ENCODE measurements around the gene CA5A. TPM values are rescaled to one million over a fixed set of nuclear protein-coding genes. Genes with fewer than 3 reads are reported as not detected.

Gene CA5A
- total RNA-seq, 1 donor from 2014 or later = not detected

DNA sequence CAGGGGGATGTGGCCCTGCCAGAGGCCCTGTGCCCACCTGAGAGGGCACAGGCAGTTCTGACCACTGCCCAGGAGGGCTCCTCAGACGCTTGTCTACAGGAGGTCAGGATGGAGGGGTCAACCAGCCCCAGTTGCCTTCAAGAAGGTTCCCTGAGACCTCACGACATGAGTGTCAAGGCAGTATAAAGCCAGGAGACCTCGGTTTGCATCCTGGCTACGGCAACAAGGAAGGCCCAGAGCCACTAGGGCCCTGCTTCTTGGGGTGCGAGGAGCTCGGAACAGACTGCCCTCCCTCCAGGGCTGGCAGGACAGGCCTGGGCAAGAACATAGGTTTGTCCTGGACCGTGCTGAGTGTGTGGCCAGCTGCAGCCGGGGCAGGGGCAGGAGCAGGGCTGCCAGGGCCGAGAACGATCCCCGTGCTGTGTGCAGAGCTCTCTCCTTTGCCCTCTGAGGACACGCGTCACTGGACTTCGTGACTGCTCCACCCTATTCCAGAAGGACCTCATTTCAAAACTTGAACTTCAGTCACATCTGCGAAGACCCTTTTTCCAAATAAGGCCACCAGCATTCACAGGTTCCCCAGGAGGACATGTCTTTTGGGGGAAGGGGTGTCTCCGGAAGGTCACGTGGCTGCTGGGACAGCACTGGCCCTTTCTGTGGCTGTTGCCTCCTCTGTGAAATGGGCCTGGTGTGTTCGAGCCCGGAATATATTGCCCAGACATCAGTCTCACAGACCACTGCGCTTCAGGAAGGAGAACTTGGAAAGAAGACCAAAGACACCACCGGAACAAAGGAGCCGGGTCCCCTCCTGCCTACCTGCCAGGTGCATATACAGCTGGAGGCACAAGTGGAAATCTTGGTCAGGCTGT, 94.8 kb downstream of the CA5A start:
- no peak for DNase-seq (ENCODE audit: low read depth)

DNA sequence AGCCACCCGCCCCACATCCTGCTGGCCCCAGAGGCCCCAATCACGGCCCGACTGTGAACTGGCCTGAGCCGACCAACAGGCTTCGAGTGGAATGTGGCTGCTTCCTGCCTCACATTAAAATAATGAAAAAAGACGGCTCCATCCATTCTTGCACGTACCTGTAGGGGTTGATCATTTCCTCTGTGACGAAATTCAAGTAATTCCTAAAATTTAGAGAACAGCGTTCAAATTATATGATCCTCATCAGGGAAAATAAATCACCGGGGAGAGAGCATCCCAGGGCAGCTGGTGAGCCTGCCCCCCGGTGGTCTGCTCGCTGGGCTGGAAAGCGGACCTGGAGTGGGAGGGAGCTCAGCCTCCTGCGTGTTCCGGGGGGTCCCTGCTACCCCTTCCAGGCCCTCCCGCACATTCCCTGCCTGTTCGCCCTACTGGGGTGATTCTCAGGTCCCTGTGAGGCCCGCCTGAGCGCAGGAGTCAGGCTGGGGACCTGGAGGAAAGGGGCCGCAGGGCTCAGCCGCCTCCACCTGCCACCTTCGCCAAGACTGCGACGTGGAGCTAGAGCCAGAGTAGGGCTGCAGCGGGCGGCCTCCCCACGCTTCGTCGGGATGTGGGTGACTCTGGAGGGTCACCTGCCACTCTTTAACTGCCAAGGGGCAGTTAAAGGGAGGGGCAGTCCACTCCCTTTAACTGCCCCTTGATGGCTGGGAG, 95.9 kb downstream of the CA5A start:
- DNase-seq (ENCODE audit: low read depth) = no peak

DNA sequence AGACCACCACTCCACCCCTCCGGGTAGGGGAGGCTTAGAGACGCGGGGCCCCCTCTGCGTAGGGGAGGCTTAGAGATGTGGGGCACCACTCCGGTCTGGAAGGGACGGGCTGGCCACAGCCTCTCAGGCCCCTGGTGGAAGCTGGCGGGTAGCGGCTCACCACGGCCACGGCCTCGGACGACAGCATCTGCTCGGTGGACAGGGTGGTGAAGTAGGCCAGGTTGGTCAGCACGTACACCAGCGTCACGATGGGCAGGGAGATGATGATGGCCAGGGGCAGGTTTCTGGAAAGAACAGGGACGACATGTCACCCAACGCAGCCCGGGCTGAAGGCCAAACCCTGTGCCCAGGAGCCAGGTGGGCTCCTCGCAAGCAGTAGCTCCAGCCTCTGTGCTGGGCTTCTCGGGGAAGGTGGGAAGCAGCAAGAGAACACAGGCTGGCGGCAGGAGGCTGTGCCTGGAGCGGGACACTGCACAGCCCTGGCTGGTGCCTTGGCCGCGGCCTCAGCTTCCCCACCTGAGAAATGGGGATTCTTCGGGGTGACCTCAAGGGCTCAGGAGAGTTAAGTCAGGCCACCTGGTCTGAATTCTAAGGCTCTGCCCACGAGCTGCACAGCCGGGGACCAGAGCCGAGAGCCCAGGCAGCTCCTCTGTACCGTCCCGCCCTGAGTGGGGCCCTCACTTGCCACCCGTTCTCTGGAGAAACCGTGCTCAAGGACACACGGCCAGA, 96.6 kb downstream of the CA5A start:
- DNase-seq (ENCODE audit: low read depth) = no peak

GRCh38 chr16:87838643-87839541, 97.4 kb downstream of the CA5A start:
- no peak for DNase-seq (ENCODE audit: low read depth)

Other genes starting within 250 kb of the CA5A start
- gene KLHDC4, start 170.5 kb downstream of the CA5A start, total RNA-seq = 24.4 and 27.1 TPM in 2 replicates
- gene SLC7A5, start 67.0 kb downstream of the CA5A start, total RNA-seq = 47.1 and 48.6 TPM in 2 replicates
- gene BANP, start 14.9 kb upstream of the CA5A start, total RNA-seq = 16.5 and 19.7 TPM in 2 replicates

Data from myocyte (in vitro differentiated cells).